RWPE1 (cell line): Measurements from ENCODE around the gene SGSH.

Experiments used
- CTCF ChIA-PET: fragments of 350-600 bp; sonication (Branson Sonifier 250); formaldehyde crosslinking; extraction: SDS; loops from one replicate; lab custom pipeline; 2021; lab: Yijun Ruan, JAX
- POLR2A ChIA-PET: fragments of 400-600 bp; formaldehyde crosslinking; extraction: SDS; loops from one replicate; lab custom pipeline; 2020; ENCODE audit warnings: antibody characterized with exemption; ENCODE audit not compliant: low non-redundant PET; lab: Yijun Ruan, JAX
- DNase-seq: peaks from one replicate; pipeline ENCODE4 v3.0.0; 2012; ENCODE audit warnings: low spot score
- H3K27ac ChIP-seq: fragments of 450-650 bp; 2 replicates; pipeline ENCODE4 v1.5.1; 2017
- CTCF ChIP-seq: fragments of 450-650 bp; conservative IDR thresholded peaks from 2 replicates; pipeline ENCODE4 v1.5.1; 2017; ENCODE audit warnings: low read depth, mild to moderate bottlenecking

SGSH gene

GRCh38 chr17:80182118-80182844 is 37.9 kb downstream of the SGSH start:
- H3K27ac ChIP-seq: no peak overlapping the region
- ChIA-PET CTCF (no interaction called here), POLR2A (no interaction called here)
- TF ChIP-seq CTCF: no peak
- DNase-seq: no peak

- POLR2A ChIA-PET: no interaction called here
- CTCF ChIA-PET: no interaction called here
- TF ChIP-seq CTCF: no peak
- H3K27ac ChIP-seq: no peak overlapping the region
- DNase-seq: no peak
Measured at GRCh38 chr17:80181431-80181830, 38.7 kb downstream of the SGSH start.

- no peak for TF ChIP-seq CTCF
- ChIA-PET POLR2A (no interaction called here), CTCF (no interaction called here)
- DNase-seq: no peak
- no peak overlapping the region for H3K27ac ChIP-seq
Measured at GRCh38 chr17:80180192-80180591, 39.9 kb downstream of the SGSH start.

- POLR2A ChIA-PET: no interaction called here
Measured at GRCh38 chr17:80177986-80178595, 42.0 kb downstream of the SGSH start.

GRCh38 chr17:80176757-80177156 is 43.4 kb downstream of the SGSH start:
- TF ChIP-seq CTCF: no peak
- ChIA-PET POLR2A (no interaction called here), CTCF (no interaction called here)
- H3K27ac ChIP-seq: no peak overlapping the region
- no peak for DNase-seq

More at GRCh38 chr17:80177986-80178595, 42.0 kb downstream of the SGSH start:
- CTCF ChIA-PET: no interaction called here
- DNase-seq: no peak
- H3K27ac ChIP-seq: no peak overlapping the region
- no peak for TF ChIP-seq CTCF

- DNase-seq: no peak
- H3K27ac ChIP-seq: no peak overlapping the region
- CTCF ChIA-PET: no interaction called here
- POLR2A ChIA-PET: interaction anchor here (0.6 to 0.7 kb wide), 2 partner anchors 25 to 70 kb away, joined by 3 to 11 read pairs; no protein-coding TSS in a partner anchor
- no peak for TF ChIP-seq CTCF
Measured at GRCh38 chr17:80173916-80174315, 46.2 kb downstream of the SGSH start.
